C4-2B (cell line): ENCODE data around the gene CALD1.

Experiments
- H3K27ac ChIP-seq: fragments of 450-650 bp; 2 replicates; pipeline ENCODE4 v1.5.1; 2017
- ZFX ChIP-seq: fragments of 450-650 bp; IDR thresholded peaks from 2 replicates; pipeline ENCODE4 v1.6.1; 2017
- TF ChIP-seq, protein P1 (sequence below): fragments of 450-650 bp; conservative IDR thresholded peaks from 2 replicates; pipeline ENCODE4 v1.5.1; 2017; ENCODE audit warnings: mild to moderate bottlenecking

CALD1 gene

DNA sequence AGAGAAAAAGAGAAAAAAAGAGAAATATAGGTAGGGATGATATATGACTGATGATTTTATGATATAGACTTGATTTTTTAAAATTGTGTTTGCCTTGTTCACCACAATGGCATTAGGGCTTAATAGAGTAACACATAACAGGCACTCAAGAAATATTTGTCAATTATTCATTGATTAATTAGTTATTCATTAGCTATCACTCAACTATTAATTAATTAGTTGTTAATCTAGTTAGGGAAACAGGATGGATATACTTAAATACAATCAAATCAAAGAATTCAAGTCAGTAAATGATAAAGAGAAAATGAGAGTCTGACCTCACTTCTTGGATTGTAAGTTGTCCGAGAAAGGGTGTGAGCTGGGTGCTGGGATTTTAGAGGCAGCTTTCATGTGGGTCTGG, 15.1 kb upstream of the CALD1 start:
- no peak for TF ChIP-seq ZFX
- TF ChIP-seq, protein P1, sequence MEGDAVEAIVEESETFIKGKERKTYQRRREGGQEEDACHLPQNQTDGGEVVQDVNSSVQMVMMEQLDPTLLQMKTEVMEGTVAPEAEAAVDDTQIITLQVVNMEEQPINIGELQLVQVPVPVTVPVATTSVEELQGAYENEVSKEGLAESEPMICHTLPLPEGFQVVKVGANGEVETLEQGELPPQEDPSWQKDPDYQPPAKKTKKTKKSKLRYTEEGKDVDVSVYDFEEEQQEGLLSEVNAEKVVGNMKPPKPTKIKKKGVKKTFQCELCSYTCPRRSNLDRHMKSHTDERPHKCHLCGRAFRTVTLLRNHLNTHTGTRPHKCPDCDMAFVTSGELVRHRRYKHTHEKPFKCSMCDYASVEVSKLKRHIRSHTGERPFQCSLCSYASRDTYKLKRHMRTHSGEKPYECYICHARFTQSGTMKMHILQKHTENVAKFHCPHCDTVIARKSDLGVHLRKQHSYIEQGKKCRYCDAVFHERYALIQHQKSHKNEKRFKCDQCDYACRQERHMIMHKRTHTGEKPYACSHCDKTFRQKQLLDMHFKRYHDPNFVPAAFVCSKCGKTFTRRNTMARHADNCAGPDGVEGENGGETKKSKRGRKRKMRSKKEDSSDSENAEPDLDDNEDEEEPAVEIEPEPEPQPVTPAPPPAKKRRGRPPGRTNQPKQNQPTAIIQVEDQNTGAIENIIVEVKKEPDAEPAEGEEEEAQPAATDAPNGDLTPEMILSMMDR, result no peak
- no peak overlapping the region for H3K27ac ChIP-seq

DNA sequence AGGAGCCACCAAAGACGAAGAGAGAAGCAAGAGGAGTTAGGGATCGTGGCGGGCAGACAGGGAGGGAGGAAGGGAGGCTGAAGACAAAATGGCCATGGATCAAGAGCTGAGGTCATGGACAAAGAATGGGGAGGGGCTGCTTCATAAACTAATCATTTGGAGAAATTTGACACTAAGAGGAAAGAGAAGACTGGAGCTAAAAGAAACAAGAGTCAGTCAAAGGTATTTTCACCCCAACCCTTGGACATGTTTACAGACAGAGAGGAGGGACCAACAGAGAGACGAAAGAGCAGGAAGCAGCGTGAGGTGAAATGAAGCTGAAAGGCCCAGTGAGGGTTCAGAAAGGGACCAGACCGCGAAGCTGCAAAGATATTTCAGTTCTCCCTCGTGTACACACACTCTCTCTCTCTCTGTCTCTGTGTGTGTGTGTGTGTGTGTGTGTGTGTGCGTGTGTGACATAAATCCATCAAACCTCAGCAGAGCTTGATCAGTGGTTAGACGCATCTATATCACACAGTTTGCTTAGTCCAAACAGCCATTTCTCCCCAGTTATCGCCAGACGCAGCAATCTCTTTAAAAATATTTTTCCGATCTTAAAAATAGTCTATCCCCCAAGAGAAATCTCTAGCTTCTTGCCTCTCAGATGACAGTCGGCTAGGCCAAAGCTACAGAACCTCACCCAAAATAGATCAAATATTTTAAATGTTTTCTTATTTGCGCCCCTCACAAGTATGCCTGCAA, 12.5 kb upstream of the CALD1 start:
- TF ChIP-seq, protein P1, result no peak
- no peak for TF ChIP-seq ZFX
- no peak overlapping the region for H3K27ac ChIP-seq

DNA sequence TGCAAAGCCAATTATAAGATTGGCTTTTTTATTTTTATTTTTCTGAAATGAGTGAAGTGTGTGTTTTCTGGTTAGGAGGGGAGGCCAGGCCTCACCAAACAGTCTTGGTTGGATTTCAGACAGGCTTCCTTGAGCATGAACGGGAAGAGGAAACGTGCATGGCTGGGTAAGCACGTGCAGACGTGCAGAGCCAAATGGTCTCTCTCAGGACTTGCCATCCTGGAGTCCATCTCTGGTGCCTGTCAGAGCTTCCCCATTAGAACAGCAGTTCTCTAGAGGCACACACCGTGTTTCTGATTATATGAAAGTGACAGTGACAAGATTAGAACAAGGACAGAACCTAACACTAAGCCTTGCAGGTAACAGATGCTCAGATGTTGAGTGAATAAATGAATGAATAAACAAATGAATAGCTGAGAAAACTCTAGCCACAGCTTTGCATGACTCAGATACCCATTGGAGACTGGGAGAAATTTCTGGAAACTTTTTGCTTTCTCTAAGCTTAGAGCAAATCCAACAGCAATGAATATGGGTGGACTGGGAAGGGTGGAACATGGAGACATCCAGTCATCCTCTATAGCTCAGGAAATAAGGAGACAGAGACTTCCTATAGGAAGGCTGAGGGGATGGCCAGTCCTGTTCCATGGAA, 11.8 kb upstream of the CALD1 start:
- no peak for TF ChIP-seq ZFX
- TF ChIP-seq, protein P1, result no peak
- H3K27ac ChIP-seq, result no peak overlapping the region

DNA sequence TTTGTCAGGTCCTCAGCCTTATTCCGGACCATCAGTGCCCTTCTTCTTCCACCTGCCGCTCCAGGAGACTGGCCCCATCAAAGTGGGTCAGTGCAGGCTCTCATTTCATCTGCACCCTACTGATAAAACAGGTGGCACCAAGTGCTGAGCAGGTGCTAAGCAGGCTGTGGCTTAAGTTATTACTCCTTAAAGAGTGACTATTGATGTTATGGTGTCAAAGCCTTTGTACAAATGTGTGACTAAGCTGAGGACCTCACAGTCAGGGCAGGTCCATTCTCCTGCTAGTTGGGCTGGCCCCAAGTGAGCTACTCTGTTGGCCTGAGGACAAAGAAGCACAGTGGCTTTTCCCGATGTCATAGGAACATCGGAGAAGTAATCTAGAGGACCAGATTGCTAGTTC, 11.2 kb upstream of the CALD1 start:
- TF ChIP-seq ZFX, result no peak
- TF ChIP-seq, protein P1, result no peak
- no peak overlapping the region for H3K27ac ChIP-seq

DNA sequence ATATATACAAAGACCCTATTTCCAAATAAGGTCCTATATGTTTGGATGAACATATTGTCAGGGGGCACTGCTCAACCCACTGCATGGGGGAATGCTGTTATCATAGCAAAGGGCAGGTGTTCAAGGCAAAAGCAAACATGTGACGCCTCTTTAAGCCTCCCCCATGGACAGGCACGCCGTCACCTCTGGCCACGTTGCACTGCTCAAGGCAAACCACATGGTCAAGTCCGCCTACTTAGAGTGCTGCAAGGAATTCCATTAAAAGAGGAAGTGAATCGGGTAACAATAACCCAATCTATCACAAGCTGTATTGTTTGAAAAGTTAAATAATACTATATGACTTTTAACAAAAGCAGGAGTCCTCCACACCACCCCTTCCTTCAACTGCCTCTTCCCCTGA, 8.8 kb upstream of the CALD1 start:
- TF ChIP-seq ZFX, result no peak
- TF ChIP-seq, protein P1, result no peak
- no peak overlapping the region for H3K27ac ChIP-seq

DNA sequence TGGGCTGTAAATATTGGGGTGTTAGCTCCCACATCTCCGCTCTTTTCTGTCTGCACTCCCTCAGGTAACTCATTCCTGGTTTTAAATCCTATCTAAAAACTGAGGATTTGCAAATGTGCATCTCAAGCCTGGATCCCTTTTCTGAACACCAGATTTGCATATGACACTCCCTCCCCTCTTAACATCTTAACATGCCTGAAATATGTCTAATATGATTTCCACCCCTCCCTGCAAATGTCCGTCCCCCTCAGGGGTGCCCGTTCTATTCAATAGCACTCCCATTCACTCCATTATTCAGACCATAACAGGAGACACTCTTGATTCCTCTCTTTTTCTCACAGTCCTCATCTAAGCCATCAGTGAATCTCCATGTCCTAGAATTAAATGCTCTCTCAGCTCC, 8.3 kb upstream of the CALD1 start:
- TF ChIP-seq, protein P1, result no peak
- TF ChIP-seq ZFX, result no peak
- no peak overlapping the region for H3K27ac ChIP-seq

DNA sequence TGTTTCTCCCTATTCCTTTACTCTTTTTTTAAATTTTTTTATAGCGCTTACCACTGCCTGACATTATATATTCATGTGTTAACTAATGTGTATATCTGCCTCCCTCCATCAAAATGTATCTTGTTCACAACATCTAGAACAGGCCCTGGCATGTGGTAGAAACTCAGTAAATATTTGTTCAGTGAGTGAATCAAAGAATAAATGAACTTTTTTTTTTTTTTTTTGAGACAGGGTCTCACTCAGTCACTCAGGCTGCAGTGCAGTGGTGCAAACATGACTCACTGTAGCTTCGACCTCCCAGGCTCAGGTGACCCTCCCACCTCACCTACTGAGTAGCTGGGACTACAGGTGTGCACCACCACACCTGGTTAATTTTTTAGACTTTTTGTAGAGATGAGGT, 7.5 kb upstream of the CALD1 start:
- TF ChIP-seq, protein P1, result no peak
- TF ChIP-seq ZFX, result no peak
- no peak overlapping the region for H3K27ac ChIP-seq
